ENCODE measurements around the gene PDE6A. TPM values are rescaled to one million over a fixed set of nuclear protein-coding genes. Genes with fewer than 3 reads are reported as not detected.

Gene PDE6A
- not detected in 2 replicates for total RNA-seq
- polyA plus RNA-seq: not detected in 2 replicates
- not detected in 2 replicates for polyA plus RNA-seq (2011; cell fraction: cytosol; rRNA removed)
- polyA plus RNA-seq (2011; cell fraction: nucleus; rRNA removed): not detected in 2 replicates
- polyA plus RNA-seq (2012): 0.07 TPM in 1 of 2 replicates, not detected in the other
- polyA minus RNA-seq: not detected in 2 replicates
- not detected for polyA minus RNA-seq (2011; cell fraction: cytosol; rRNA and poly(A)+ RNA removed)
- not detected in 2 replicates for polyA minus RNA-seq (2011; cell fraction: nucleus; rRNA and poly(A)+ RNA removed)
- percentile 3 among the genes with signal in this experiment for Bru-seq, nascent RNA
- percentile 4 among the genes with signal in this experiment for BruChase-seq, experiment 1, labeled RNA remaining after a 6-hour chase
- not detected for BruChase-seq, experiment 2, labeled RNA remaining after a 2-hour chase
- long read RNA-seq: 0 reads

- TF ChIP-seq EZH2 (IDR thresholded peaks at IDR 0.05; ENCODE audit: borderline replicate concordance, low read depth, low read length, severe bottlenecking) (no peak), GATA2 (IDR thresholded peaks at IDR 0.05; ENCODE audit: insufficient read depth, insufficient read length, low read depth, low read length) (no peak), MYC (IDR thresholded peaks at IDR 0.05; ENCODE audit: low read depth, low read length) (no peak), POLR2A (IDR thresholded peaks at IDR 0.05; ENCODE audit: low read depth, low read length) (no peak), CTCF (IDR thresholded peaks at IDR 0.05; ENCODE audit: extremely low read depth in 1 of 2, insufficient read depth in 1 of 2, low read depth in 1 of 2, low read length in 2 of 2) (no peak), FOS (IDR thresholded peaks at IDR 0.05; ENCODE audit: borderline replicate concordance, insufficient read depth, low read length) (no peak), POLR2AphosphoS5 (IDR thresholded peaks at IDR 0.05; ENCODE audit: insufficient read depth, low read depth, low read length) (no peak), JUN (IDR thresholded peaks at IDR 0.05; ENCODE audit: borderline replicate concordance, insufficient read depth, insufficient read length, low read depth) (no peak), MAX (IDR thresholded peaks at IDR 0.05; ENCODE audit: insufficient read depth, insufficient read length) (no peak)
- Histone ChIP-seq H3K9ac (replicated peaks; ENCODE audit: extremely low read depth, insufficient read depth, low read length) (no peak within 1 kb of the TSS), H3K9me3 (replicated peaks; ENCODE audit: control insufficient read depth, insufficient read depth, low read length) (no peaks in the 10 kb centered on the region), H2AFZ (ENCODE audit: low read depth, low read length) (no peak within 1 kb of the TSS), H3K4me2 (ENCODE audit: insufficient read depth, low read length) (no peak within 1 kb of the TSS), H3K4me1 (ENCODE audit: control insufficient read depth, extremely low read depth, insufficient read depth, low read length) (peaks cover 2% of the 10 kb centered on the region), H3K27ac (ENCODE audit: insufficient read depth, low read depth, low read length) (no peak within 1 kb of the TSS), H3K27me3 (ENCODE audit: control insufficient read depth in 2 of 2, insufficient read depth in 2 of 2, low read length in 2 of 2) (no peaks in the 10 kb centered on the region), H3K4me3 (replicated peaks in 1 of 3; ENCODE audit: insufficient read depth in 1 of 3, low read depth in 1 of 3, low read length in 3 of 3) (no peak within 1 kb of the TSS), H3K36me3 (ENCODE audit: control insufficient read depth in 2 of 2, extremely low read depth in 1 of 2, insufficient read depth in 2 of 2, low read length in 2 of 2) (no peaks in the 10 kb centered on the region), H4K20me1 (replicated peaks; ENCODE audit: control insufficient read depth, extremely low read depth, insufficient read depth, low read length) (no peaks in the 10 kb centered on the region), H3K79me2 (ENCODE audit: control insufficient read depth, insufficient read depth, low read length) (no peaks in the 10 kb centered on the region), H3K9me1 (replicated peaks; ENCODE audit: control insufficient read depth, extremely low read depth, insufficient read depth, low read length) (no peaks in the 10 kb centered on the region)
- intact Hi-C loops (cut with micrococcal nuclease): no loop called here
- no peak for FAIRE-seq
- ChIA-PET CTCF (interaction anchor here (0.7 kb wide), 1 partner anchor 15 kb away, joined by 3 read pairs; no protein-coding TSS in a partner anchor), POLR2A (no interaction called here)
- no TSS peak for BruUV-seq (replicated peaks)
- dilution Hi-C loops (cut with MboI; ENCODE audit: extremely low pct_ligation_motif_present, low sequenced_read_pairs): no loop called here
- DNase-seq (ENCODE audit: low read depth, low spot score): no peak
Observed at GRCh38 chr5:149944666-149945065, at the start of gene PDE6A. Gene PDE6A (minus strand): TSS chr5:149944793. CDS start chr5:149944673, 120 bp downstream.
